ENCODE data around the gene MLN.

MLN gene

DNA sequence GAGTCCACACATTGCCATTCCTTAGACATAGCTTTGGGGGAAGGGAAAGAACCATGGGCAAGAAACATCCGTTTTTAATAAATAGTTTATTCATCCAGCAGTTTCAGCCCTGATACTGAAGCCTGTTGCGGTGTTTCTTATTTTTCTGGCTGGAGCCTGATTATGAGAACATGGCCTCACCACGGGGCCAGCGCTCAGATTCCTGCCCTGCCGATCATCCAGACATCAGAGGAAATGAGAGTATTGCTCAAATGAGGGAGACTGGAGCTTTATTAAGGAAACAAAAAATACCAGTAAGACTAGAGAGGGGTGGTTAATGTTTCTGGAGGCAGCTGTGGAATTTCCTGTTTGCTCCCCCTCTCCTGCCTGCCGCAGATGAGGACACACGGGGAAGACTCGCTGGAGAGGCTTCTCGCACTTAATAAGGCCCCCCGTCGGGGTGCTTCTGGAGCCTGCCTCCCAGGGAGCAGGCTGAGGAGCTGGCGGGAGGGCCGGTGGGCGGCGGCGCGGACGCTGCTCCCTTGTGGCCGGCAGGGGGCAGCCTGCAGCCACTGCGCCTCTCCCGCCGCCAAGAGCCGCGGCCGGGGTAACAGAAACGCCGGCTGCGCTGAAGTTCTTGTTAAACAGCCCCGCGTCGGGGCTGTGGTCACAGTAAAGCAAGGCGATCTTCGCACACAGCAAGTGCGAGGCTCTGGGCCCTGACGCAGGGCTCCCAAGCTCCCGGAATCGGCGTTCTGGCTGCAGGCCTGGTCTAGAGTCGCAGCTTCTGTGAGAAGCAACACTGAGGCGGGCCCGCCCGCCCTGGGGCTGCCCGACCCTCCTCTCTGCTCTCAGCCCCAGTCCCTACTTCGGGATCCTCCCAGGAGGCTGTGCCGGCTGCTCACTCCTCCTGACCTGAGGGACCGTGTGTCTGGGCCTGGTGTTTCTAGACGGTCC is 32.4 kb downstream of the MLN start:
- DNase-seq: peak; percentile 69

DNA sequence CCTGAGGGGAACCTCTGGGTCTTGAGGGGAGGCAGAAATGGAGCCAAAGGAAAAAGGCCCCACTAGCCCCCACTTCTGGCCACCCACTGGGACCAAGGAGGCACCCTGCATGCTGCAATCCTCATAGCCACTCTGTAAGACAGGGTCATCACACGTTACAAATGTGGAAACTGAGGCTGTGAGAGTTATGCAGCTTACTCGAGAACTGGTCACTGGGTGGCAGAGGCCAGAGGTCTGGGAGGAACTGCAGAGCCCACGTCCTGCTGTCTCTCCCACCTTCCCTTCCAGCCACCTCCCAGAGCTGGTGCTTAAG is 33.0 kb downstream of the MLN start:
- DNase-seq: no peak

DNA sequence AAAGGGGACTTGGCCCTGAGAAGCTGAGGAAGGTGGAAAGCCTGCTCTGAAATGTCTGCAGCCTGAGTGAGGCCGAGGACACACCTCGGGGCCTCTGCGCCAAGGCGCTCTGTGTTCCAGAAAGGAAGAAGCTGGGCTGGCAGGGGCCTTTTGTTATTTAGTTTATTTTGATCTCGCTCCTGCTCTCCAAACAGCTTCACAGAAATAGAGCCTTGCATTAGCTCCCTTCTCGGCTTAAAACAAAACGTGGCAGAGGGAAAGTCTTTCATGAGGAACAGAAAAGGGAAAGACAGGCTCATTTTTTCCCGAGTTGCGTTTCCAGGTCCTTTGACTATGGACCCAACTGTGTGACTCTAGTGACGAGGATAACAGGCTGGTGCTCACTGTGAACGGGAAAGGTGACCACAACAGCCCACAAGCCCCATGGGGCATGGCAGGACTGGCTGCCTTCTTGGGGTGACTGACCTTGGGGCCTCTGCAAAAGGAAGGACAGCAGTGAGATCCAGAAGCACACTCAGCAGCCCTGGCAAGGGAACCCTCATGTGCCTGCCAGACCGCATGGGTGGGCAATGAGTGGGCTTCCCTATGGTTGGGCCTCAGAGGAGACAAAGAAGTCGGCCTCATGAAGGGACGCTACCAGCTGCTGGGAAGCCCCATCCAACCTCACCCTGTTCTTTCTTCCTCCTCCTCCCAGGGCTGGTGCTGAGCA is 33.5 kb downstream of the MLN start:
- DNase-seq: no peak

DNA sequence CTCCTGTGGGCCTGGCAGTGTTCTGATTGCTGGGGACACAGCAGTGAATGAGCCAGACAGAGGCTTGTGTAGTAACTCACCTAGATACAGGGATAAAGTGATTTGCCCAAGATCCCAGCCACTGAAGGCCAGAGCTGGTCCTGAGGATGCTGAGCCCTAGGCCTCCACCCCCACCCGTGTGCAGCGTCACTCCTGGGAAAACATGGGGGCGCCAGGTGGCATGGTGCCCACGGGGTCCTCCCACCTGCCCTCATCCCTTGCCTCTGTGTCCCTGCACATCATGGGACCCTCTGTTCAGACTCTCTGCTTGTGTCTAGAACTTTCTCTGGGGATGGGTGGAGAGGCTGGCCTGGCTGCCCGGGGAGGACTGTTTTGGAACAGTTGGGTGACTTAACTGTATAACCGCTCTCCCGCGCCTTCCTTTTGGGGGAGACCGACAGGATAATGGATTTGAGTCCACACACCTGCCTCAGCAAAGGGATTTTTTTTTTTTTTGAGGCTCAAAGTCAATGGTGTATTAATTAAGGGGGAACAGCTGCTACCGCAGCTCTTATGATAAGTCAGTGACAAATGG is 34.5 kb downstream of the MLN start:
- DNase-seq: no peak

DNA sequence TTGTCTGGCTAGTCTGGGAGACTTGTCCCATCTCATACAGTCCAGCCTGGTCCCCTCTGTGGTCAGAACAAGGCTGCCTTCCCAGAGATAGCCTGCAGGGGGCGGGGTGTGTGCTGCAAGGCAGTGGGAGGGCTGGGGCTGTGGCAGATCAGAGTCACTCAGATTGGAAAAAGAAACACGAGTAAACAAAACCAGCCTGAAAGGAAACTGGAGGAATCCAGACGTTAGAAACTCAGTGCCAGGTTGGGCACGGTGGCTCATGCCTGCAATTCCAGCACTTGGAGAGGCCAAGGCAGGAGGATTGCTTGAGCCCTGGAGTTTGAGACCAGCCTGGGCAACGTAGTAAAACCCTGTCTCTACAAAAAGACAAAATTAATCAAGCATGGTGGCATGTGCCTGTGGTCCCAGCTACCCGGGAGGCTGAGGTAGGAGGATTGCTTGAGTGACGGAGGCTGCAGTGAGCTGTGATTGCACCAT is 35.1 kb downstream of the MLN start:
- peak; percentile 78 for DNase-seq

DNA sequence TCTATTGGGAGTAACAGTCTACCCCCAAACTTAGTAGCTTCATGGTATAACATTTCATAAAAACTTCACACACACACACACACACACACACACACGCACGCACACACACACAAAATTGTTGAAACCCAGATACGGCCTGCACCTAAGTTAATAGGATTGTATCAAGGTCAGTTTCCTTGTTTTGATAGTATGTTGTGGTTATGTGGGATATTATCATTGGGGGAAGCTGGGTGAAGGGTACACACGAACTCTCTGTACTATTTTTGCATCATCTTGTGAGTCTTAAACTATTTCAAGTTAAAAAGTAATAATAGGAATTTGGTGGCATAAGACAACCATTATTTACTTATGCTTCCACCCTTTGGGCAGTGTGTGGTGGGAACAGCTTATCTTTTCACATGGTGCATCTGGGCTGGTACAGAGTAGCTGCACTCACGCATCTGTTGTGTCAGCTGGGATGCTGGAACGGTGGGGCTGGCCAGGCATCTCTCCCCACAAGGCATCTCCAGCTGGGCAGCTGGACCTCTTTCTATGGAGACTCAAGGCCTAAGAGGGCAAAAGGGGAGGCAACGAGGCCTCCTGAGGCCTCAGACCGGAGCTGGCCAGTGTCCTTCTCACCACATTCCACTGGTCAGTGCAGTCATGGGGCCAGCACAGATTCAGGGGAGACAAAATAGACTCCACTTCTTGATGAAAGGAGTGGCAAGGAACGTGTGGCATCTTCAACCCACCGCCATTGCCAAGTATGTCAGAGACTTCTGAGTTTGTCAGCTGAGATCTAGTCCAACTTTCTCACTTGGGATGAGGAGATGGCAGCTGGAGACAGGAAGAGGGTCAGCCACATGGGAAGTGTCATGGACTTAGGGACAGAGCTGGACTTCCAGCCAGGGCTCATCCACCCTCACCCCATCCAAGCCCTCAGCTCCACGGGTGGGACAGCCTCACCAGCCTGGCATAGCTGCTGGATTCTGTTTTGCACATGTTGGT is 36.6 kb downstream of the MLN start:
- DNase-seq: no peak

DNA sequence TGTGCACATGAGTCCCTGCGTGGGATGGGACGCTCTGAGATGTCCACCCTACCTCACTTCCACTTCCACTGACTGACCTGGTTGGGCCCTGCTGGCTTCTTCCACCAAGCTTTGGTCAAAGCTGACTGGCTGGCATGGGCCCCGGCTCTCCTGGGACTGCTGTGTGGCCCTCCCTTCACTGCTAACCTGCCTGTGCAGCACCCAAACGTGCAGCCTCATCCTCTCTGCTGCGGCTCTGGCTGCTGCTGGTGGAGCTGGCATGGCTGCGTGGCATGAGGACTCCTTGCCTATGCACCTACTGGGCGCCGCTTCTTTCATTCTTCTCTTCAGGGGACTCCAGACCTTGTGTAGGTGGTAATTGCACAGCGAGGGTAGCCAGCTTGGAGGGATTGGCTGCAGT is 38.4 kb downstream of the MLN start:
- DNase-seq: no peak

DNA sequence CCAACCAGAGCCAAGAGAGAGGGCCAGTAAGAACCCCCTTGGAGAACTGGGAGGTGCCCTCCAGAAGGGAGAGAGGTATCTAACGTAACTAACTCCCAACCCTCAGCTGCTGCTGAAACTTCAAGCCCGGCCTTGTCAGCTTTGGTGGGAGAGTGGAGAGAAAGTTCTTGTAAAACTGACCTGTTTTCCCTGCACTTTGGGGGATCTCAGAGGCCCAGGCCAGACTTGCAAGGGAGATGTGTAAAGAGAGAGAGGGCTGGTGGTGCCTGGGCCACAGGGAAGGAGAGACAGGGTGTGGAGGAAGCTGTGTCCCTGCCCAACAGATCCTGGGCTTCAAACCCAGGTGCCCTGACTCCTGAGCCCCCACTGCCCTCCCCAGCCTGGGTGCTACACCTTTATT is 39.8 kb downstream of the MLN start:
- DNase-seq: no peak

DNA sequence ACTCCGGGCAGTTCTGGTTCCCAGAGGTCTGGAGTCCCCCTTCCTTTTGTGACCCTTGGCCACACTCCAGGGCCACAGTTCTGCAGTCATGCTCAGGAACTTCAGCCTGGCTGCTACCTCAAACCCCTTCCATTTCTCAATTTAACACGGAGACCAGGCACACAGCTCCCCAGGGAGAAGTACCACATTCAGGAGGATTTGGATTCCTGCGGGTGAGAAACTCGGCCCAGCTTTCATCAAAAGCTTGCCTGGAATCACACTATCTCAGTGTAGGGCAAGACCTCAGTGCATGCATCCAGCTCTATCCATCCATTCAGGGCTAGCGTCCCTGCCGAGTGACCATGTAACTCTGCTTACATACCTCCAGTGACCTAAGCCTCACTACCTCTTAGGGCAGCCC is 40.3 kb downstream of the MLN start:
- no peak for DNase-seq

DNA sequence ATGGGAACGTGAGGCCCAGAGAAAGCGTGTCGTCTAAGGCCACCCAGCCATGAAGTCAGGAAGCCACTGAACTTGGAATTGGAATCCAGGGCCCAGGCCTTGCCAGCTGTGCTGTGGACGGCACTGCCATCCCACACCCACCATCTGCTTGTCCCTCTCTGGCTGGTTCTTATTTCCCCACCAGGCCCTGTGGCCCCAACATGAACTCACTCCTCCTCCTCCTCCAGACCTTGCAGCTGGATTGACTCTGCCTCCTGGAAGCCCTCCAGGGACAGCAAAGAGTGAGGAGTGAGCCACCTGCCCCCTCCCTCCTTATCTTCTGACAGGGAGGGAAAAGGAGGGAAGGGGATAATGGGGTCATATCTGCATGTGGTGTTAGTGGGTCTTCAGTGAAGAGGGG is 41.1 kb downstream of the MLN start:
- DNase-seq: no peak

DNA sequence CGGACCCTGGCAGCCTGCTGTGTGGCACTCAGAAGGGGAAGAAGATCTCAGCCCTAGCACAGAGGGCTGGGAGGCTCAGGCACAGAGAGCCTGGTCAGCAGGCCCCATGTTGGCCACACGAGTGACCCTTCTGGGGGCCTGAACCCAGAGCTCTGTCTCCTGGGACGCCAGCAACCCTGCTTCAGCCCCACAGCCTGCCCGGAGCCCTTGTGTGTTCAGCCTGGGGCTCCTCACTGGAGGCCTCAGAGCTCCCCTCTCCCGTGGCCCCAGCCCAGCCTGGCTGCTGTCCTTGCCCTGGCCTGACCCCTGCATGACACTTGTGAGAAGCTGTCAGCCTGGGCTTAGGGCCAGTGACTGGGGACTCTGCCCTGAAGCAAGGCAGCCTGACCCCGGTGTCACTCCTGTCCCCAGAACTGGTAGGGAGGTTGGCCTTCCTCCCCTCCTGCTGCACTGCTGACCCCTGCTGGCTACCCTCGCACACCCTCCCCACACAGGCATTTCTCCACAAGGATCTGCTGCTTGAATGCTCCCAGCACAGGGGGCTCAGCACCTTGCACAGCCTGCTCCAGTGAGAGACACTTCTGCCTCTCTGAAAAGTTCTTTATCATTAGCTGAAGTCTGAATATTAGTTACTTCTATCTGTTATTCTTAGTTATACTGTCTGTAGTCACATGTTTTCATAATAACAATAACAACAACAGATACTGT is 41.7 kb downstream of the MLN start:
- DNase-seq: peak; percentile 63

DNA sequence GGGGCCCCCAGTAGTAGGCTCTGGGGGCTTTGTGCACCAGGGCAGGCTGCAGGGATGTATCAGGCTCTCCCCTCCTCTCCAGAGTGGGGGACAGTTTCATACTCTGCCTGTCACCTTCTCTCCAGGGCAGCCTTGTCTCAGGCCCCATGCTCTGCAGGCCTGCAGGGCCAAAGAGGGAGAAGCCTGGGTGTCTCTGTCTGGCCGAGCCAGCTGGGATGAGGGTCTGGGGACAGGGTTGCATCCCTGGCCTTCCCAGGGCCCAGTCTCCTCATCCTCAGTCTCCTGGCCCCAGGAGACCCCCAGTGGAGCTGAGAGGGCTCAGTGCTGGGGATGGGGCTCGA is 42.3 kb downstream of the MLN start:
- DNase-seq: no peak

DNA sequence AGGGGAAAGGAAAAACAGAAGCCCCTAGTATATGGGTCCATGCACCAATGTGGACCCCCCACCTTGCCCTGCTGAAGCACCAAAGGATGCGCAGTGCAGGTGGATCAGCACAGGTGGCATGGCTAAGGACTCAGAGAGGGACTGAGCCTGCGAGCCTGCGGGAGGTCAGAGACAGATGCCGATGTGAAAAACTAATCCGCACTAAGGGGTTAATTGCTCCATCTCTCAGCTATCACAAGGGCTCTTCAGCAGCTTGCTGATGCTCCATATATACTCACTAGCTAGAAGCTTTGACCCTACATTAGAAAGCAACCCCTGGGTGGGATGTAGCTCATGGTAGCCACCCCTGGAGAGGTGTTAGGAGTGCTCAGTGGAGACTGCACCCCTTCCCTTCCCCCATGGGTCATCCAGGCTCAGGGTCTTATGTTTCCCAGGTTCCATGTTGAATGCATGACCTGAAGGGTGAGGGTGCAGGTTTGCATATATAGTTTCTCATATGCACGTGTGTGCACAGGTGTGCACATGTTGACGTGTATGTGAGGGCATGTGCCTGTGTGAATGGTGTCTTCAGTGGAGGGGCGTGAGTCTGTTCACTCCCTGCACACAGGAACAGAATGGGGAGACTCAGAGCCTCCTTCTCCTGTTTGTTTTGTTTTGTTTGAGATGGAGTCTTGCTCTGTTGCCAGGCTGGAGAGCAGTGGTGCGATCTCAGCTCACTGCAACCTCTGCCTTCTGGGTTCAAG is 43.7 kb downstream of the MLN start:
- DNase-seq: no peak

DNA sequence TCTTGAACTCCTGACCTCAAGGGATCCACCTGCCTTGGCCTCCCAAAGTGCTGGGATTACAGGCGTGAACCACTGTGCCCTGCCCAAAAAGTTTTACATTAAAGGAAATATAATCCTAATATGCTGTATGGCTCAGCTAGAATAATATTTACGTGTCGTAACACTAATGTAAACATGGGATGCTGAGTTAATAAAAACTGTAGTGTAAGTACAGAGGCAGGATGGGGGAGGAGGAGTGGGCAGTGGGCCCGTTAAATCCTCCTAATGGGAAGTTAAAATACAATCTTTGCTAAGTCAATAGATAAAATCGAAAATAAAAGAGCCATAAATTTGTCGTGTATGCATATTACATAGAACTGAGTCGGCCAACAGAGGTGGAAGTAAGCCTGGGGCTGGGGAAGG is 45.0 kb downstream of the MLN start:
- DNase-seq: no peak

DNA sequence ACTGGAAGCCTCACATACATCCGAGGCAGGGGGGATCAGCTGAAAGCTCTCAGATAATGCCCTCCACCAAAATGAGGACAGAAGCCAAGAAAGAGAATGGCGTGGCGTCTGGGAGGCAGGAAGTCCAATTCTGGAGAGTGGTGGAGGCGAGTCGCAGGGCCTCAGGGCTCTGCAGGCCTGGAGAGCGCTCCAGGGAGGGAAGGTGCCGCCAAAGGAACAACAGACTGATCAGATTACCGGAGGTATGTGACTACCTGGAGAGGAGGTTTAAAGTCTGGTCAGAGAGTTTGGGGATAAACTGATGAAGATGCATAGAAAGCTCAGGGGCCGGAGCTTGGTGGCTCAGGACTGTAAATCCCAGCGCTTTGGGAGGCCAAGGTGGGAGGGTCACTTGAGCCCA is 45.9 kb downstream of the MLN start:
- DNase-seq: no peak

DNA sequence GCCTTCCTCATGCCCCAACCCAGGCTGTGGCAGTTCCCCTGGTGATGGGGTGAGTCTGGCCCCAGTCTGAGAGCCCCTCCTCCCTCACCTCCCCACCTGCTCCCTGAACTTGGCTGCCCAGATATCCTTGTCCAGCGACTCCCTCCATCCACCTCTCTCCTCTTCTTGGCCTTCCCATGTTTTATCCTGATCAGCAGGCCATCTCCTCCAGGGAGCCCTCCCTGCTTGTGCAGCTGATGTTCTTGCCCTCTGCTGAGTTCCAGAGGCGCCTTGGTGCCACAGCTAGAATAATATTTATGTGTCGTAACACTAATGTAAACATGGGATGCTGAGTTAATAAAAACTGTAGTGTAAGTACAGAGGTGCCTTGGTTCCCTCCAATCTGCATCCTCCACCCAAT is 46.7 kb downstream of the MLN start:
- no peak for DNase-seq

DNA sequence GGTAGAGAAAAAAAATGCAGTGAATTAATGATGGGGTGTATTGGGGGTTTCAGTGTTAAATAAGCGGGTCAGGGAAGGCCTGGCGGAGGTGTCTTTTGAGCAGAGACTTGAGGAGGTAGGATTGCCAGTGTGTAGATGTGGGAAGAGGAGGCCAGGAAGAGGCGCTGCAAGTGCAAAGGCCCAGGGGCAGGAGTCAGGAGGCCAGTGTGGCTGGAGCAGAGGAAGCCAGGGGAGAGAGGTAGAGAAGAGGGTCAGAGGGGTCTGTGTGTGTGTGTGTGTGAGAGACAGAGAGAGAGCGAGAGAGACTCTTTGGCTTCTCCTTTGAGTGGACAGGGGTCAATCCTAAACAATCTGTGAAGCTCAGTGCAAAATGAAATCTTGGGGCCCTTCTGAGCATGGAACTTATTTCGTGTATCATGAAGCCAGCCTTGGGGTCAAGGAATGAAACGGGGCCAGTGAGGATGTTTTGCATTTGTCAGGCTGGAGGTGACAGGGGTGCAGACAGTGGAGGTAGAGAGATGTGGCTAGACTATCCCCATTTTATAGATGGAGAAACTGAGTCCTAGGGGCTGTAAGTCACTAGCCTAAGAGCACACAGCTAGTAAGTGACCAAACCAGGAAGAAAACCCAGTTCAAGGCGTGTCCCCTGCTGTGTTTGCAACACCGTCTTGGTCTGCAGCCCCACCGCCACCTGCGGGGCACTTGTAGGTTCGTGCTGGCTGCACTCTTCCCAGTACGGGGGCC is 47.4 kb downstream of the MLN start:
- DNase-seq: no peak

DNA sequence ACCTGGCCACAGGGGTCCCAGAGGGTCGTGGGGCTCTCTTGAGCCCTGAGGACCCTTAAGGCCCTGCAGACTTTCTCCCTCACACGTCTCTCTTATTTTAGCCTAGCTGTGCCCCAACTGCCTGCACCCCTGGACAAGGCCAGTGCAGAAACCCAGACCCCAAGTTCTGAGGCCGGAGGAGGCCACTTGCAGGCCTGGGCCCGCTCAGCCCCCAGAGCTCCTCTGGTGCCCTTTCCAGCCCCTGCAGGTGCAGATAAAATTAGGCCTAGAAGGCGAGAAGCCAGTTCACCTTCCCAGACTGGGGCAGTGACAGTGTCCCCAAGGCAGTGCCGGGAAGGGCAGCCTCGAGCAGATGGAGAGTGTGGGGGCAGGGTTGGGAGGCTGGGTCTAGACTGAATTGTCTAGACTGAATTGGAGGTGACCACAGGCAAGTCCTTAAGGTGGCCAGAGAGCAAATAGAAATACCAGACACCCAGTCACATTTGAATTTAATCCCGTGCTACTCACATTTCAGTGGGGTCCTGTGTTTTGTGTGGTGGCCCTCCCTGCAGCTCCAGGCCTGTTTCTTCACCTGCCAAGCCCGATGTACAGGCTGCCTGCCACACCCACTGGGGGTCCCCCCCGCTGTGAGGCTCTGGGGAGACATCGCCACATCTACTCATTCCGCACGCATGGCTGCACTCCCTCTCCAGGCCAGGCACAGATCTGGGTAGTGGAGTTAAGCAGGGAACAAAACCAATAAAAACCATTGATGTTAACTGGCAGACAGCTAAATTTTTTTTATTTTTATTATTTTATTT is 48.5 kb downstream of the MLN start:
- no peak for DNase-seq

DNA sequence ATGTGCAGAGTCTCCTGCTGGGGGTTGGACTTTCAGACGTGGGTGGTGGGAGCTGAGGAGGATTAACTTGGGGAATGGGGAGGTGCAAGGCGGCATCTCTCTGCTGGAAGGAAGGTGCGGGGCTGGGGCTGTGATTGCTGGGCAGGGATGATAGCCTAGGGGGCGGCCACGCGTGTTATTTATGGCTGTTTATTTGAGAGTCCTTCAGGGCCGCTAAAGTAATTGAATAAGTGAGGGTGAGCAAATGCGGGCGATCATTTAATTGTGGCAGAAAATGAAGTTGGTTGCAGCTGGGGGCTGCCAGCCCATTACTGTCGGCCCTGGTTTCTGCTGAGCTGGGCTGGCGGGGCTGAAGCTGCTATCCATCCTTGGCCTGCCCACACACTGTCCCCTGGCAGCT is 49.6 kb downstream of the MLN start:
- no peak for DNase-seq

DNA sequence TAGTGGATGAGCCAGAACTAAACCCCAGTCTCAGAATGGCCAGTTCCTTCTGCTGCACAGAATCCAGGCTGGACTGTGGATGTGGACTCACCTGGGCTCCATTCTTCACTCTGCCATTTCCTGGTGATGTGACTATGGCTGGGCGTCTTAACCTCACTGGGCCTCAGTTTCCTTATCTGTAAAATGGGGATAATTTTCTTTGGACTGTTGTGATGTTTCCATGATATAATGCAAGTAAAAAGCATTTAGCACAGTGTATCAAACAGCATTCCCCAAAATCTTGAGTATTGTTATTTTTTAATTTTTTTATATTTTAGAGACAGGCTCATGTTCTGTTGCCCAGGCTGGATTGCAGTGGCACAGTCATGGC is 51.2 kb downstream of the MLN start:
- DNase-seq: no peak

Data from CD4-positive, alpha-beta T cell treated with Interleukin-6 for 4 hours (primary cell).